ENCODE measurements around the gene ISLR. TPM values are rescaled to one million over a fixed set of nuclear protein-coding genes. Genes with fewer than 3 reads are reported as not detected.

The ISLR gene
- total and polyA plus RNA-seq, 4 donors, result 2.4 to 4.2 (median 3.5) TPM

DNA sequence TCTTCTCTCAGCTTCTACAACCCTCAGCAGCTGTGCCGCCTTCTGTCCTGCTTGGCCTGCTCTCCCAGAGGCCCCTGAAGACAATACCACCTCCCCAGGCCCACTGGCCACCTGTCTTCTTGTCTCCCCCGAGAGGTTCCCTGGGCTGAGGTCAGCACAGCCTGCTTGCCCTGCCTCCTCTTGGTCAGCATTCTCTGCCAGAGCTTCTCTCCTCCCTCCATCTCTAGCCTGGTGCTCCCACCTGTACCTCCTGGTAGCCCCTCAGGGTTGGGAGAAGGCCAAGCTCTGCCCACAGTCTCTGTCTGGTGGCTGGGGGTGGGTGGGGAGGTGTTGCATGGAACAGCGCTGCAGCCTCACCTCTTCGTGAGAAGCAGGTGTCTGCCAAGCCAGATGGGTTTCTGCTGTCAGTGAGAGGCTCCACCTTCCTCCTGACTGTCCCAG lies 5.6 kb upstream of the ISLR start:
- Histone ChIP-seq H3K9me3 (ENCODE audit: control insufficient read depth in 4 of 4, low read length in 3 of 4) (peaks cover 0 to 6% (median 0%) of the 10 kb centered on the region in 4 donors), H3K27me3 (ENCODE audit: control insufficient read depth in 4 of 4, insufficient read depth in 4 of 4, low read length in 3 of 4) (no peaks in the 10 kb centered on the region), H3K9ac (ENCODE audit: low read depth in 1 of 2, low read length in 2 of 2) (no peak overlapping the region), H3K27ac (ENCODE audit: low read depth in 1 of 2, low read length in 2 of 2) (no peak overlapping the region), H3K4me1 (ENCODE audit: control insufficient read depth in 4 of 4, insufficient read depth in 4 of 4, low read length in 3 of 4) (peaks cover 0 to 3% (median 0%) of the 10 kb centered on the region in 4 donors), H3K36me3 (ENCODE audit: control insufficient read depth in 4 of 4, insufficient read depth in 3 of 4, low read depth in 1 of 4, low read length in 3 of 4) (no peaks in the 10 kb centered on the region), H3K4me3 (ENCODE audit: low read depth in 1 of 3, low read length in 3 of 3) (no peak overlapping the region)
- no peak for TF ChIP-seq HNF4G (IDR thresholded peaks at IDR 0.05)
- TF ChIP-seq NR2F2 (IDR thresholded peaks at IDR 0.05), result no peak
- TF ChIP-seq, protein P1, sequence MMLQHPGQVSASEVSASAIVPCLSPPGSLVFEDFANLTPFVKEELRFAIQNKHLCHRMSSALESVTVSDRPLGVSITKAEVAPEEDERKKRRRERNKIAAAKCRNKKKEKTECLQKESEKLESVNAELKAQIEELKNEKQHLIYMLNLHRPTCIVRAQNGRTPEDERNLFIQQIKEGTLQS (IDR thresholded peaks at IDR 0.05), result no peak
- no peak for TF ChIP-seq JUND (IDR thresholded peaks at IDR 0.05)
- no peak for TF ChIP-seq FOXA1 (IDR thresholded peaks at IDR 0.05)
- no peak for TF ChIP-seq FOXA2 (IDR thresholded peaks at IDR 0.05)
- no peak for TF ChIP-seq EGR1 (IDR thresholded peaks at IDR 0.05; ENCODE audit: low read depth in 2 of 2)
- no peak for TF ChIP-seq RXRA (IDR thresholded peaks at IDR 0.05)
- TF ChIP-seq, protein P2, sequence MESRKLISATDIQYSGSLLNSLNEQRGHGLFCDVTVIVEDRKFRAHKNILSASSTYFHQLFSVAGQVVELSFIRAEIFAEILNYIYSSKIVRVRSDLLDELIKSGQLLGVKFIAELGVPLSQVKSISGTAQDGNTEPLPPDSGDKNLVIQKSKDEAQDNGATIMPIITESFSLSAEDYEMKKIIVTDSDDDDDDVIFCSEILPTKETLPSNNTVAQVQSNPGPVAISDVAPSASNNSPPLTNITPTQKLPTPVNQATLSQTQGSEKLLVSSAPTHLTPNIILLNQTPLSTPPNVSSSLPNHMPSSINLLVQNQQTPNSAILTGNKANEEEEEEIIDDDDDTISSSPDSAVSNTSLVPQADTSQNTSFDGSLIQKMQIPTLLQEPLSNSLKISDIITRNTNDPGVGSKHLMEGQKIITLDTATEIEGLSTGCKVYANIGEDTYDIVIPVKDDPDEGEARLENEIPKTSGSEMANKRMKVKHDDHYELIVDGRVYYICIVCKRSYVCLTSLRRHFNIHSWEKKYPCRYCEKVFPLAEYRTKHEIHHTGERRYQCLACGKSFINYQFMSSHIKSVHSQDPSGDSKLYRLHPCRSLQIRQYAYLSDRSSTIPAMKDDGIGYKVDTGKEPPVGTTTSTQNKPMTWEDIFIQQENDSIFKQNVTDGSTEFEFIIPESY (IDR thresholded peaks at IDR 0.05), result no peak
- TF ChIP-seq, protein P3, sequence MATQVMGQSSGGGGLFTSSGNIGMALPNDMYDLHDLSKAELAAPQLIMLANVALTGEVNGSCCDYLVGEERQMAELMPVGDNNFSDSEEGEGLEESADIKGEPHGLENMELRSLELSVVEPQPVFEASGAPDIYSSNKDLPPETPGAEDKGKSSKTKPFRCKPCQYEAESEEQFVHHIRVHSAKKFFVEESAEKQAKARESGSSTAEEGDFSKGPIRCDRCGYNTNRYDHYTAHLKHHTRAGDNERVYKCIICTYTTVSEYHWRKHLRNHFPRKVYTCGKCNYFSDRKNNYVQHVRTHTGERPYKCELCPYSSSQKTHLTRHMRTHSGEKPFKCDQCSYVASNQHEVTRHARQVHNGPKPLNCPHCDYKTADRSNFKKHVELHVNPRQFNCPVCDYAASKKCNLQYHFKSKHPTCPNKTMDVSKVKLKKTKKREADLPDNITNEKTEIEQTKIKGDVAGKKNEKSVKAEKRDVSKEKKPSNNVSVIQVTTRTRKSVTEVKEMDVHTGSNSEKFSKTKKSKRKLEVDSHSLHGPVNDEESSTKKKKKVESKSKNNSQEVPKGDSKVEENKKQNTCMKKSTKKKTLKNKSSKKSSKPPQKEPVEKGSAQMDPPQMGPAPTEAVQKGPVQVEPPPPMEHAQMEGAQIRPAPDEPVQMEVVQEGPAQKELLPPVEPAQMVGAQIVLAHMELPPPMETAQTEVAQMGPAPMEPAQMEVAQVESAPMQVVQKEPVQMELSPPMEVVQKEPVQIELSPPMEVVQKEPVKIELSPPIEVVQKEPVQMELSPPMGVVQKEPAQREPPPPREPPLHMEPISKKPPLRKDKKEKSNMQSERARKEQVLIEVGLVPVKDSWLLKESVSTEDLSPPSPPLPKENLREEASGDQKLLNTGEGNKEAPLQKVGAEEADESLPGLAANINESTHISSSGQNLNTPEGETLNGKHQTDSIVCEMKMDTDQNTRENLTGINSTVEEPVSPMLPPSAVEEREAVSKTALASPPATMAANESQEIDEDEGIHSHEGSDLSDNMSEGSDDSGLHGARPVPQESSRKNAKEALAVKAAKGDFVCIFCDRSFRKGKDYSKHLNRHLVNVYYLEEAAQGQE (IDR thresholded peaks at IDR 0.05), result no peak
- 83% methylated on average over 4 of the region's 4 CpGs for WGBS
- no peak for DNase-seq (ENCODE audit: low spot score)

DNA sequence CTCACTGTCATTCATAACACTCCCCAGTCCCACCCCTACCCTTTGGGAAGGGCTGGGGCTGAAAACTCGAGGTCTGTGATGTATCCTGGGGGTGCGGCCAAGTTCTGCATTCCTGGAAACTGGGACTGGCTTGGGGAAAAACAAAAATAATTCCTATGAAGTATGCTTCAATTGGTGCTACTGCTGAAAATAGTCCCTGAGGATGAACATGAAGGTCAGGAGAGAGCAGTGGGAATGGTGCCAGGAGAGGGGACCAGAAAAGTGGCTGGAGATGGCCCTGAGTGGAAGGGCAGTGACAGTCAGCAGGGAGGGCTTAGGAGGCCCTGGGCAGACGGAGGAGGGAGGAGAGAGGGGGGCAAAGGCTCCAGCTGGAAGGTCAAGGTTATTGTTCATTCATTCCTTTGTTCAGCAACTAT lies 4.8 kb upstream of the ISLR start:
- no peak overlapping the region for H3K4me3 ChIP-seq (ENCODE audit: low read depth in 1 of 3, low read length in 3 of 3)
- no peaks in the 10 kb centered on the region for H3K36me3 ChIP-seq (ENCODE audit: control insufficient read depth in 4 of 4, insufficient read depth in 3 of 4, low read depth in 1 of 4, low read length in 3 of 4)
- H3K9ac ChIP-seq (ENCODE audit: low read depth in 1 of 2, low read length in 2 of 2), result no peak overlapping the region
- 48% methylated on average over 3 of the region's 3 CpGs for WGBS
- H3K9me3 ChIP-seq (ENCODE audit: control insufficient read depth in 4 of 4, low read length in 3 of 4), result peaks cover 0 to 6% (median 0%) of the 10 kb centered on the region in 4 donors
- no peaks in the 10 kb centered on the region for H3K27me3 ChIP-seq (ENCODE audit: control insufficient read depth in 4 of 4, insufficient read depth in 4 of 4, low read length in 3 of 4)
- DNase-seq (ENCODE audit: low spot score), result no peak
- no peak overlapping the region for H3K27ac ChIP-seq (ENCODE audit: low read depth in 1 of 2, low read length in 2 of 2)
- peaks cover 0 to 3% (median 0%) of the 10 kb centered on the region in 4 donors for H3K4me1 ChIP-seq (ENCODE audit: control insufficient read depth in 4 of 4, insufficient read depth in 4 of 4, low read length in 3 of 4)
- TF ChIP-seq RAD21 (IDR thresholded peaks at IDR 0.05) (no peak), NR2F2 (IDR thresholded peaks at IDR 0.05) (peak; percentile 81), RXRA (IDR thresholded peaks at IDR 0.05) (peak in 1 of 2 donors; percentile 4), GABPA (IDR thresholded peaks at IDR 0.05 in 1 of 2, conservative IDR thresholded peaks at IDR 0.05 in 1 of 2) (no peak)
- TF ChIP-seq, protein P2 (IDR thresholded peaks at IDR 0.05), result no peak
